H1 (cell line): ENCODE measurements around the gene SERPINA10. TPM values are rescaled to one million over a fixed set of nuclear protein-coding genes. Genes with fewer than 3 reads are reported as not detected.

Source experiments
- CTCF ChIA-PET: fragments of 300-600 bp; sonication (Branson Sonifier 250); formaldehyde crosslinking; loops from one replicate; lab custom pipeline; 2021; ENCODE audit not compliant: partially characterized antibody; lab: Charles Lee
- POLR2A ChIA-PET: fragments of 300-600 bp; sonication (Branson Sonifier 250); formaldehyde crosslinking; loops from one replicate; lab custom pipeline; 2021; ENCODE audit warnings: inconsistent platforms; ENCODE audit not compliant: partially characterized antibody; lab: Charles Lee
- DNase-seq, 2 experiments: peaks; one replicate each; pipeline versions ENCODE4 v3.0.0 to v3.0.0-alpha.2; 2010 to 2022; ENCODE audit warnings: low spot score in 2 of 2, low read depth in 1 of 2, mixed read lengths in 1 of 2
- FAIRE-seq: peaks from 2 replicates; lab custom pipeline; 2011; peaks lifted over from hg19 to GRCh38; lab: Jason Lieb, UNC
- H2AFZ ChIP-seq: 2 replicates; pipeline ENCODE4 v1.8.1; 2012; ENCODE audit warnings: low read length, inconsistent platforms
- H2AK5ac ChIP-seq: 2 replicates; pipeline ENCODE4 v1.6.1; 2013; ENCODE audit warnings: low read depth, low read length
- H2BK120ac ChIP-seq: replicated peaks from 2 replicates; pipeline ENCODE3; 2013; ENCODE audit warnings: low read depth, low read length, inconsistent platforms
- H2BK12ac ChIP-seq: 2 replicates; pipeline ENCODE4 v1.6.1; 2013; ENCODE audit warnings: low read depth, low read length
- H2BK15ac ChIP-seq: 2 replicates; pipeline ENCODE4 v1.6.1; 2013; ENCODE audit warnings: low read length
- H2BK20ac ChIP-seq: 2 replicates; pipeline ENCODE4 v1.6.1; 2013; ENCODE audit warnings: low read length
- H2BK5ac ChIP-seq: 2 replicates; pipeline ENCODE4 v1.6.1; 2013; ENCODE audit warnings: low read depth, low read length
- H3K14ac ChIP-seq: 2 replicates; pipeline ENCODE4 v1.6.1; 2013; ENCODE audit warnings: inconsistent platforms; ENCODE audit not compliant: insufficient read length
- H3K18ac ChIP-seq: 2 replicates; pipeline ENCODE4 v1.6.1; 2013; ENCODE audit warnings: low read length; ENCODE audit errors: extremely low read depth
- H3K23ac ChIP-seq: 2 replicates; pipeline ENCODE4 v1.6.1; 2013; ENCODE audit warnings: inconsistent platforms; ENCODE audit not compliant: insufficient read length
- H3K23me2 ChIP-seq: 2 replicates; pipeline ENCODE4 v1.6.1; 2013; ENCODE audit warnings: low read depth, low read length
- H3K27ac ChIP-seq: 2 replicates; pipeline ENCODE4 v1.6.1; 2011; ENCODE audit warnings: low read depth, low read length, inconsistent platforms
- H3K27me3 ChIP-seq, 4 experiments: replicated peaks in 1 of 4; 1 replicate in 1 of 4; 2 replicates in 3 of 4; pipeline versions ENCODE4 v1.6.1 to v1.8.1; 2011 to 2013; ENCODE audit warnings: low read length in 3 of 4, mild to moderate bottlenecking in 3 of 4, inconsistent platforms in 2 of 4, mixed read lengths in 2 of 4, moderate library complexity in 1 of 4; ENCODE audit not compliant: control insufficient read depth in 3 of 4, insufficient read depth in 3 of 4; ENCODE audit errors: extremely low read depth in 1 of 4
- H3K36me3 ChIP-seq, 4 experiments: 2 replicates each; pipeline versions ENCODE4 v1.6.1 to v1.8.1; 2011 to 2013; ENCODE audit warnings: mild to moderate bottlenecking in 4 of 4, low read length in 3 of 4, moderate library complexity in 2 of 4, control low read depth in 1 of 4, inconsistent platforms in 1 of 4; ENCODE audit not compliant: insufficient read depth in 4 of 4, control insufficient read depth in 2 of 4
- H3K4ac ChIP-seq: replicated peaks from 2 replicates; pipeline ENCODE3; 2013; ENCODE audit warnings: low read length, low read depth, mixed read lengths, inconsistent platforms; ENCODE audit not compliant: insufficient read length
- H3K4me1 ChIP-seq, 4 experiments: replicated peaks in 1 of 4; 1 replicate in 1 of 4; 2 replicates in 3 of 4; pipeline versions ENCODE4 v1.6.1 to v1.8.1; 2011 to 2013; ENCODE audit warnings: low read length in 3 of 4, inconsistent platforms in 2 of 4, mixed read lengths in 1 of 4; ENCODE audit not compliant: insufficient read depth in 4 of 4, control insufficient read depth in 3 of 4
- H3K4me2 ChIP-seq, 2 experiments: 2 replicates each; pipeline versions ENCODE4 v1.6.1 to v1.8.1; 2011 to 2013; ENCODE audit warnings: low read depth in 2 of 2, low read length in 2 of 2, control low read depth in 1 of 2, inconsistent platforms in 1 of 2, mild to moderate bottlenecking in 1 of 2; ENCODE audit not compliant: insufficient read depth in 1 of 2
- H3K4me3 ChIP-seq, 4 experiments: fragments of 200-600, 300-600 bp in 1 of 4; sonication (generic), shearing (Covaris generic), sonication (Bioruptor Twin) in 1 of 4; 2 replicates each; pipeline versions ENCODE4 v1.5.1 to v1.8.1; 2011 to 2016; ENCODE audit warnings: low read length in 4 of 4, low read depth in 3 of 4, control low read depth in 2 of 4, inconsistent platforms in 2 of 4, mild to moderate bottlenecking in 2 of 4, mixed read lengths in 1 of 4, moderate library complexity in 1 of 4; ENCODE audit not compliant: insufficient read depth in 2 of 4; ENCODE audit errors: extremely low read depth in 1 of 4
- H3K56ac ChIP-seq: replicated peaks from 2 replicates; pipeline ENCODE3; 2013; ENCODE audit warnings: low read depth, mild to moderate bottlenecking, mixed read lengths, low read length, inconsistent platforms; ENCODE audit not compliant: insufficient read length
- H3K79me1 ChIP-seq: 2 replicates; pipeline ENCODE4 v1.6.1; 2013; ENCODE audit warnings: low read depth, low read length, control low read depth
- H3K79me2 ChIP-seq, 2 experiments: 2 replicates each; pipeline versions ENCODE4 v1.6.1 to v1.8.1; 2012 to 2013; ENCODE audit warnings: low read length in 2 of 2, mild to moderate bottlenecking in 2 of 2, inconsistent platforms in 1 of 2; ENCODE audit not compliant: insufficient read depth in 2 of 2, control insufficient read depth in 1 of 2
- H3K9ac ChIP-seq, 4 experiments: replicated peaks in 1 of 4; 1 replicate in 1 of 4; 2 replicates in 3 of 4; pipeline versions ENCODE4 v1.6.1 to v1.8.1; 2011 to 2013; ENCODE audit warnings: low read depth in 3 of 4, low read length in 3 of 4, control low read depth in 2 of 4, mild to moderate bottlenecking in 2 of 4, moderate library complexity in 2 of 4, inconsistent platforms in 1 of 4; ENCODE audit errors: extremely low read depth in 1 of 4
- H3K9me3 ChIP-seq, 2 experiments: 2 replicates each; pipeline versions ENCODE4 v1.6.1 to v1.8.1; 2012 to 2013; ENCODE audit warnings: mild to moderate bottlenecking in 2 of 2, moderate library complexity in 2 of 2, control low read depth in 1 of 2, inconsistent platforms in 1 of 2, low read depth in 1 of 2, low read length in 1 of 2, mixed read lengths in 1 of 2; ENCODE audit not compliant: insufficient read depth in 2 of 2
- H4K20me1 ChIP-seq, 2 experiments: replicated peaks in 1 of 2; 2 replicates each; pipeline versions ENCODE3 to v1.8.1; 2011 to 2013; ENCODE audit warnings: inconsistent platforms in 2 of 2, low read length in 2 of 2, mild to moderate bottlenecking in 1 of 2; ENCODE audit not compliant: insufficient read depth in 2 of 2, control insufficient read depth in 1 of 2
- H4K5ac ChIP-seq: 2 replicates; pipeline ENCODE4 v1.6.1; 2013; ENCODE audit warnings: low read length, low read depth, mixed read lengths, inconsistent platforms; ENCODE audit not compliant: insufficient read length
- H4K8ac ChIP-seq: 2 replicates; pipeline ENCODE4 v1.8.0; 2013; ENCODE audit warnings: mild to moderate bottlenecking, moderate library complexity, low read length, inconsistent platforms; ENCODE audit not compliant: insufficient read depth; ENCODE audit errors: extremely low read depth
- H4K91ac ChIP-seq: replicated peaks from 2 replicates; pipeline ENCODE3; 2013; ENCODE audit warnings: low read length, mixed read lengths, inconsistent platforms; ENCODE audit not compliant: insufficient read length
- CBX5 ChIP-seq: fragments of 300-800, 300-1000 bp; sonication (generic); IDR thresholded peaks from 2 replicates; pipeline ENCODE4 v1.7.1; 2016; ENCODE audit warnings: antibody characterized with exemption, low read length, low read depth
- E2F6 ChIP-seq: IDR thresholded peaks from 2 replicates; pipeline ENCODE4 v1.6.1; 2012; ENCODE audit warnings: inconsistent platforms
- EGR1 ChIP-seq: IDR thresholded peaks from 2 replicates; pipeline ENCODE4 v1.6.1; 2011; ENCODE audit warnings: low read depth, low read length, borderline replicate concordance
- HDAC6 ChIP-seq: IDR thresholded peaks from one replicate; pipeline ENCODE4 v1.7.1; 2012; ENCODE audit warnings: low read depth, mild to moderate bottlenecking, inconsistent platforms, low read length, moderate library complexity
- KDM4A ChIP-seq: IDR thresholded peaks from one replicate; pipeline ENCODE4 v1.7.1; 2012; ENCODE audit warnings: low read depth, mild to moderate bottlenecking, moderate library complexity, low read length, inconsistent platforms; ENCODE audit not compliant: severe bottlenecking
- RAD21 ChIP-seq, 2 experiments: IDR thresholded peaks in 1 of 2; conservative IDR thresholded peaks in 1 of 2; 2 replicates each; pipeline ENCODE4 v1.6.1; 2011; ENCODE audit warnings: low read depth in 2 of 2, low read length in 2 of 2, improper control_type of control experiment in 1 of 2, inconsistent platforms in 1 of 2, mild to moderate bottlenecking in 1 of 2, moderate library complexity in 1 of 2
- RBBP5 ChIP-seq: IDR thresholded peaks from 2 replicates; pipeline ENCODE4 v1.7.1; 2012; ENCODE audit warnings: low read depth, mild to moderate bottlenecking, inconsistent platforms, low read length, moderate library complexity, borderline replicate concordance
- RXRA ChIP-seq: IDR thresholded peaks from 2 replicates; pipeline ENCODE4 v1.6.1; 2011; ENCODE audit warnings: low read depth, mild to moderate bottlenecking, low read length, moderate library complexity; ENCODE audit not compliant: insufficient read depth
- SAP30 ChIP-seq: fragments of 300-600 bp; sonication (generic); IDR thresholded peaks from 2 replicates; pipeline ENCODE4 v1.7.1; 2012; ENCODE audit warnings: low read length, moderate library complexity, mild to moderate bottlenecking, inconsistent platforms; ENCODE audit not compliant: insufficient read depth, insufficient replicate concordance
- SP2 ChIP-seq: IDR thresholded peaks from 2 replicates; pipeline ENCODE4 v1.6.1; 2012; ENCODE audit warnings: mild to moderate bottlenecking, low read length, inconsistent platforms
- TCF12 ChIP-seq: IDR thresholded peaks from 2 replicates; pipeline ENCODE4 v1.6.1; 2011; ENCODE audit warnings: low read depth, mild to moderate bottlenecking, low read length
- TEAD4 ChIP-seq: IDR thresholded peaks from 2 replicates; pipeline ENCODE4 v1.6.1; 2012; ENCODE audit warnings: low read depth, low read length, inconsistent platforms, mixed read lengths
- ZNF274 ChIP-seq: IDR thresholded peaks from 2 replicates; pipeline ENCODE4 v1.7.0; 2012; ENCODE audit warnings: low read length, borderline replicate concordance; ENCODE audit errors: extremely low read depth
- WGBS, 2 experiments: shearing (Covaris generic) in 1 of 2; methylation state at CpG; one replicate each; pipeline versions ENCODE4 v1.1.6 to v1.1.7; 2013 to 2015; ENCODE audit warnings: low lambda C conversion rate in 2 of 2, mixed read lengths in 2 of 2, inconsistent platforms in 1 of 2, low coverage in 1 of 2, missing lambda C conversion rate in 1 of 2; ENCODE audit not compliant: insufficient replicate concordance in 2 of 2, insufficient coverage in 1 of 2, insufficient read length in 1 of 2; ENCODE audit errors: extremely low coverage in 1 of 2, missing lambda C conversion rate in 1 of 2; 5-methylcytosine and 5-hydroxymethylcytosine counted together
- polyA plus RNA-seq, 7 experiments: library from polyadenylated mRNA; depleted of rRNA in 3 of 7; stranded (reverse) in 5 of 7; unstranded in 2 of 7; fragments of >200 nt in 5 of 7; fragments of 200-250 nt in 2 of 7; gene quantifications; 1 replicate in 5 of 7; 2 replicates in 1 of 7; 4 replicates in 1 of 7; pipeline versions ENCODE4 v1.2.1 to v1.2.3, GENCODE V29; 2011 to 2013; ENCODE audit warnings: missing spikeins in 2 of 7, mixed read lengths in 2 of 7
- total RNA-seq: library from RNA; stranded (reverse); fragmentation: NEBNext Ultra II Directional; extraction: Animal tissue kit (Norgen Biotek cat#: 25700); gene quantifications from 2 replicates; pipeline ENCODE4 v1.2.1, GENCODE V29; 2021

SERPINA10 gene
- total and polyA plus RNA-seq, 2 of the 8 experiments (the other 6 are each of a cell fraction or from before 2014, with no cell fraction given) = not detected

- Histone ChIP-seq H4K20me1 (no peaks in the 10 kb centered on the region), H3K27me3 (0 out of 7 replicates have a peak, but pooled peaks cover 0 to 2% (median 0%) of the 10 kb centered on the region in 4 experiments), H3K23me2 (no peaks in the 10 kb centered on the region), H3K23ac (no peak overlapping the region), H3K79me2 (no peaks in the 10 kb centered on the region), H2BK120ac (no peak overlapping the region), H3K9ac (no peak overlapping the region), H2BK15ac (no peak overlapping the region), H3K9me3 (no peaks in the 10 kb centered on the region), H3K36me3 (no peaks in the 10 kb centered on the region), H3K79me1 (no peaks in the 10 kb centered on the region), H3K4me3 (no peak overlapping the region), H2BK20ac (no peak overlapping the region), H3K14ac (no peak overlapping the region), H2AK5ac (no peak overlapping the region), H3K4ac (no peak overlapping the region), H2BK12ac (no peak overlapping the region), H4K91ac (no peak overlapping the region), H3K4me1 (no peaks in the 10 kb centered on the region), H4K8ac (no peak overlapping the region), H2AFZ (no peak overlapping the region), H4K5ac (no peak overlapping the region), H3K4me2 (no peak overlapping the region), H3K27ac (no peak overlapping the region), H3K56ac (no peak overlapping the region), H2BK5ac (no peak overlapping the region), H3K18ac (no peak overlapping the region)
- 95% methylated on average over 4 of the region's 4 CpGs; no CpG with 5 or more reads in 1 of the 2 experiments for WGBS, 2 experiments
- DNase-seq = no peak
- no peak for FAIRE-seq
- ChIA-PET CTCF (interaction anchor here (0.6 to 3.9 kb wide), 2 partner anchors 22 to 84 kb away, joined by 3 to 13 read pairs; no protein-coding TSS in a partner anchor), POLR2A (no interaction called here)
- no peak for TF ChIP-seq CBX5
- TF ChIP-seq RBBP5 = no peak
- no peak for TF ChIP-seq KDM4A
- TF ChIP-seq E2F6 = no peak
- no peak for TF ChIP-seq SP2
- TF ChIP-seq ZNF274 = no peak
- no peak for TF ChIP-seq RXRA
- no peak for TF ChIP-seq EGR1
- TF ChIP-seq HDAC6 = no peak
- no peak for TF ChIP-seq TEAD4
- no peak for TF ChIP-seq RAD21 (IDR thresholded peaks at IDR 0.05 in 1 of 2, conservative IDR thresholded peaks at IDR 0.05 in 1 of 2; ENCODE audit: low read depth in 2 of 2, low read length in 2 of 2)
- TF ChIP-seq SAP30 = no peak
- no peak for TF ChIP-seq TCF12
These were observed 36.8 kb upstream of the SERPINA10 start for GRCh38 chr14:94329857-94330256.
